Measurements from ENCODE around the gene FHDC1. TPM values are rescaled to one million over a fixed set of nuclear protein-coding genes. Genes with fewer than 3 reads are reported as not detected.
"Not testable (repeated sequence)": the region's sequence is repeated elsewhere in the genome, so short reads cannot be mapped to it uniquely, and the experiment has no call there.

The FHDC1 gene
- 10 to 100 TPM in 1 of 5 donors, 1 to 10 TPM in 4; 8.9 to 10.3 (median 9.6) TPM for polyA plus RNA-seq (ENCODE audit: insufficient read depth in 1 of 5, insufficient read length in 5 of 5, low replicate concordance in 1 of 5)
- long read RNA-seq, donor 1, result 0 reads
- long read RNA-seq, donor 2, result 0 reads
- long read RNA-seq, donor 3, result 0 reads
- long read RNA-seq, donor 4, full-length matches to known transcripts, result 1 of 1 reads
- long read RNA-seq, donor 4, partial matches to known transcripts, result 0 of 1 reads
- long read RNA-seq, donor 4, other reads (novel, unspliced or antisense), result 0 of 1 reads
- long read RNA-seq, donor 5, partial matches to known transcripts, result 6 of 6 reads
- long read RNA-seq, donor 5, other reads (novel, unspliced or antisense), result 0 of 6 reads
- long read RNA-seq, donor 6, full-length matches to known transcripts, result 2 of 2 reads
- long read RNA-seq, donor 6, partial matches to known transcripts, result 0 of 2 reads
- long read RNA-seq, donor 6, other reads (novel, unspliced or antisense), result 0 of 2 reads
- long read RNA-seq, donor 7, full-length matches to known transcripts, result 3 of 9 reads
- long read RNA-seq, donor 7, partial matches to known transcripts, result 6 of 9 reads
- long read RNA-seq, donor 7, other reads (novel, unspliced or antisense), result 0 of 9 reads
- long read RNA-seq, donor 8, result 0 reads

GRCh38 chr4:152935631-152936445 is at the start of gene FHDC1:
TSS of gene FHDC1 (plus strand) at chr4:152936323. CDS start at chr4:152943058, 6,735 bp downstream.
- peak; percentile 58 to 69 for DNase-seq

- DNase-seq, result no peak
Measured at GRCh38 chr4:152887981-152888380, 48.1 kb upstream of the FHDC1 start.

GRCh38 chr4:152892974-152893373 is 43.1 kb upstream of the FHDC1 start:
- no peak for DNase-seq

- no peak for DNase-seq
Measured at GRCh38 chr4:152894673-152895072, 41.5 kb upstream of the FHDC1 start.

GRCh38 chr4:152896811-152897210 is 39.3 kb upstream of the FHDC1 start:
- no peak for DNase-seq

- not testable (repeated sequence) for DNase-seq
Measured at GRCh38 chr4:152898133-152898532, 38.0 kb upstream of the FHDC1 start.

- DNase-seq, result no peak
Measured at GRCh38 chr4:152898606-152899005, 37.5 kb upstream of the FHDC1 start.

GRCh38 chr4:152900395-152900794 is 35.7 kb upstream of the FHDC1 start:
- DNase-seq, result no peak

GRCh38 chr4:152901205-152901604 is 34.9 kb upstream of the FHDC1 start:
- DNase-seq, result no peak

GRCh38 chr4:152903658-152904057 is 32.5 kb upstream of the FHDC1 start:
- DNase-seq, result no peak

- DNase-seq, result no peak
Measured at GRCh38 chr4:152909901-152910300, 26.2 kb upstream of the FHDC1 start.

GRCh38 chr4:152910521-152910920 is 25.6 kb upstream of the FHDC1 start:
- DNase-seq, result no peak

GRCh38 chr4:152917543-152918395 is 18.4 kb upstream of the FHDC1 start:
- DNase-seq, result no peak

GRCh38 chr4:152919826-152920225 is 16.3 kb upstream of the FHDC1 start:
- DNase-seq, result no peak

- DNase-seq, result no peak
Measured at GRCh38 chr4:152920768-152921167, 15.4 kb upstream of the FHDC1 start.

GRCh38 chr4:152921284-152921683 is 14.8 kb upstream of the FHDC1 start:
- DNase-seq, result no peak

- DNase-seq, result no peak
Measured at GRCh38 chr4:152925851-152926250, 10.3 kb upstream of the FHDC1 start.

- no peak for DNase-seq
Measured at GRCh38 chr4:152926959-152927358, 9.2 kb upstream of the FHDC1 start.

GRCh38 chr4:152927737-152928136 is 8.4 kb upstream of the FHDC1 start:
- DNase-seq, result no peak

- no peak for DNase-seq
Measured at GRCh38 chr4:152928286-152928685, 7.8 kb upstream of the FHDC1 start.

GRCh38 chr4:152929888-152930287 is 6.2 kb upstream of the FHDC1 start:
- no peak for DNase-seq
